ENCODE measurements around the gene POGK. TPM values are rescaled to one million over a fixed set of nuclear protein-coding genes. Genes with fewer than 3 reads are reported as not detected.

Gene POGK
- total RNA-seq, 2 experiments from 2014 or later, result 36.1 to 37.7 TPM

DNA sequence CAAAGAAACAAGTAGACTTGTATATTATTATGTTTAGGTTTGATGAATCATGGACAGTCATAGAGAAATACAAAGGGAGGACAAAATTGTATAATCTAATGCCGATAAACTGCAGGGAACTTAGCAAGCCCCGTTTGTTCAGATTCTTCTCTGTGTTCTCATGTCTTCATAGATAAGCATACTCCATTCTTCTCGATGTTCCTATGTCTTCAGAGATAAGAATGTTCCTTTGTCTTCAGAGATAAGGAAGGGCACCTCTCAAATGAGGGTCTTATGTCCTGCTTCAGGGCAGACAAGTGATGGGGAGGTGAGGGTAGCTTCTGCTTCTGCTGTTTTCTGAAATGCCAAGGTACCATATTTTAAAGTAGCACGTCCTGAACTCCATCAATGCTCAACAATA lies 56.5 kb downstream of the POGK start:
- no peak overlapping the region for H3K4me3 Mint-ChIP-seq
- DNase-seq (no peak), ATAC-seq (ENCODE audit: low read depth) (no peak)
- peaks cover 48% of the 10 kb centered on the region for H3K27me3 Mint-ChIP-seq
- no peak overlapping the region for H3K27ac Mint-ChIP-seq
- H3K9me3 Mint-ChIP-seq, result peaks cover 13% of the 10 kb centered on the region
- POLR2A ChIA-PET, result no interaction called here
- peaks cover 1% of the 10 kb centered on the region for H3K4me1 Mint-ChIP-seq
- H3K36me3 Mint-ChIP-seq, result peaks cover 4% of the 10 kb centered on the region

DNA sequence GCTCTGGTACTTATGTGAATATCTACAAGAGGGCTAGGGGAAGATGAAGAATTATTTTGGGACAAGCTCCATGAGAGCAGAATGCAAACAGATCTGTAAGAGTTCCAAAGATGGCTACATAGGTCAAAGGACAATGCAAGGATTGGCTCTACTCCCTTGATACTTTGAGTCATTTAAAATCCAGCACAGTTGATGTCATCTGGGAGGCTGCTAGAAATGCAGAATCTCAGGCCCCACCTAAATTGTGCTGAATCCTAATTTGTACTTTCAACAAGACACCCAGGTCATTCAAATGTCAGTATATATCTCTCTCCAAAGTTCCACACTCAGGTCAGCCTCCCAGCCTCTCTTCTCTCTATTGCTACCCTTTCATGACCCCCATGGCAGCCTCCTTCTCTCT lies 60.5 kb downstream of the POGK start:
- Mint-ChIP-seq H3K9me3 (peaks cover 12% of the 10 kb centered on the region), H3K4me3 (no peak overlapping the region), H3K4me1 (peaks cover 13% of the 10 kb centered on the region), H3K27ac (no peak overlapping the region), H3K36me3 (peaks cover 5% of the 10 kb centered on the region), H3K27me3 (peaks cover 41% of the 10 kb centered on the region)
- POLR2A ChIA-PET, result no interaction called here
- ATAC-seq (ENCODE audit: low read depth) (no peak), DNase-seq (no peak)

DNA sequence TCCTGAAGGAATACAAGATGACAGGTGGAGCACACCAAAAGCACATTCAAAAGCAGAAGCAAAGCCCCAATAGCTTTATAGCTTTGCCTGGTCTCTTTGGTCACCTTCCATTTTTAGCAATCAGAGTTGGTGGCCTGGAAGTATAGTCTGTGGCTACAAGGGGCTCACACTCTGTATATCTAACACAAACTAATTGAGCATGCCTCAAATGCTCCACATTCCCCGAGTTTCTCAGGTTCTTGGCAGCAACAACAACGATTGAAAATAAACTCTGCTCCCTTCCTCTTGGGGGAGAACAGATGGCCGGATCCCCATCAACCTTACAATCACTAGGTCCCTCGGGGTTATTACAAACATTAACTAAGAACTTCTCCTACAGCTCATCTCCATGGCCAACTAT lies 61.7 kb downstream of the POGK start:
- ATAC-seq (ENCODE audit: low read depth) (no peak), DNase-seq (no peak)
- Mint-ChIP-seq H3K4me3 (no peak overlapping the region), H3K36me3 (peaks cover 5% of the 10 kb centered on the region), H3K4me1 (peaks cover 23% of the 10 kb centered on the region), H3K27ac (no peak overlapping the region), H3K27me3 (peaks cover 36% of the 10 kb centered on the region), H3K9me3 (peaks cover 13% of the 10 kb centered on the region)
- POLR2A ChIA-PET, result no interaction called here

DNA sequence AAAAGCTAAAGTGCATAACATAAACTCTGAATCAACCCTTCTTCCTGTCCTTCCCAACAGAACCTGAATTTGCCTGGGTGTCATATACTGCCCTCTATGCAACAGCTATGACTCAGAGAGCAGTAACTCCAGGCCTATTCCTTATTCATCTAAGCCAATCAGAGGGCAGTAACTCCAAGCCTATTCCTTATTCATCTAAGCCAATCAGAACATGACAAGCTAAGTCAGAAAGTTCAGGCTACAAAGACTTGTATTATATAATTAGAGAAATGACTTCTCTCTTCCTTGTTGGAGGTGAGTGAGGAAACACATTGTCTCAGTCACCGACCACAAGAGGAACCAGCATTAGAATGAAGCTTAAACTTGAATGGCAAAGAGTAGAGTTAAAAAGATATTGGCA lies 63.0 kb downstream of the POGK start:
- H3K27ac Mint-ChIP-seq, result no peak overlapping the region
- ATAC-seq (ENCODE audit: low read depth) (no peak), DNase-seq (no peak)
- peaks cover 31% of the 10 kb centered on the region for H3K27me3 Mint-ChIP-seq
- H3K9me3 Mint-ChIP-seq, result peaks cover 7% of the 10 kb centered on the region
- POLR2A ChIA-PET, result interaction anchor here (1.0 kb wide), 1 partner anchor 8 kb away, joined by 3 read pairs; no protein-coding TSS in a partner anchor
- peaks cover 1% of the 10 kb centered on the region for H3K36me3 Mint-ChIP-seq
- peaks cover 34% of the 10 kb centered on the region for H3K4me1 Mint-ChIP-seq
- no peak overlapping the region for H3K4me3 Mint-ChIP-seq

DNA sequence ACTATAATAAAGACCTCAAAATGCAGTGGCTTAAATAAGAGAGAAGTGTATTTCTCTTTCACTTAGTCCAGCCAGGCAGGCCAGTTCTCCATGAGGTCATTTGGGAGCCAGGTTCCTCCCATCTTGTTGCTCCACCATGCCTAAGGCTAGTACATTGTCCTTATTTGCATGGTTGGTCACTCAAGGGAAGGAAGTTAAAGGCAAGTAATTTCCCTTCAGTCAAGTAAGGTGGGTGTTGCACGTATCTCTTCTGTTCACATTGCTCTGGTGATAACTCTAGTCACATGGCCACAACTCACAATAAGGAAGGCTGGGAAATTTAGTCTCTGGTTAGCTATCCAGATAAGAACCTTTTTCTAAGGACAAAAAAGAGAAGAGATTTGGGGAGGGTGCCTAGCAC lies 64.0 kb downstream of the POGK start:
- no peak for ATAC-seq (ENCODE audit: low read depth)
- Mint-ChIP-seq H3K4me3 (no peak overlapping the region), H3K27ac (no peak overlapping the region), H3K27me3 (peaks cover 30% of the 10 kb centered on the region), H3K4me1 (peaks cover 39% of the 10 kb centered on the region), H3K9me3 (peaks cover 5% of the 10 kb centered on the region), H3K36me3 (peaks cover 1% of the 10 kb centered on the region)
- no peak for DNase-seq
- POLR2A ChIA-PET, result no interaction called here

DNA sequence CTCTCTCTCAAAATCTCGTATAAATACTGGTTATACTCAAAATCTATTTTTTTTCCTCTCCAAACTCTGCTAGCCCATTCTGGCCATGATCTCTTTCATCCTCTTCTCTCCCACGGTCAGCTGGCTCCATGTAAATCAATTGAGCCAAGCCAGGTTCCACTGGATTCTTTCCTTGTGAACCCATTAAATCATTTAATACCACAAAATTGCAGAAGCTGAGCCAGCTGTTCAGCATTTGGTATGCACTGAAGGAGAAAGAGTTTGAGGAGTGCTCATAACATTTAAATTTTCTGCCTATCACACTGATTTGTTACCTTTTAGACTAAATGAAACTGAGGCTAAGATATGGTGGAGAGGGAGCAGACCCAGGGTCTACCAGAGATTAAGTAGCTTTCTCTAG lies 65.9 kb downstream of the POGK start:
- Mint-ChIP-seq H3K9me3 (peaks cover 1% of the 10 kb centered on the region), H3K4me1 (peaks cover 41% of the 10 kb centered on the region), H3K36me3 (peaks cover 1% of the 10 kb centered on the region), H3K27ac (no peak overlapping the region), H3K27me3 (peaks cover 20% of the 10 kb centered on the region), H3K4me3 (no peak overlapping the region)
- POLR2A ChIA-PET, result interaction anchor here (1.1 to 2.2 kb wide), 6 partner anchors 18 to 152 kb away, joined by 3 to 19 read pairs (median 4); partner anchors contain the start of gene TADA1
- ATAC-seq (ENCODE audit: low read depth), result no peak
- no peak for DNase-seq

DNA sequence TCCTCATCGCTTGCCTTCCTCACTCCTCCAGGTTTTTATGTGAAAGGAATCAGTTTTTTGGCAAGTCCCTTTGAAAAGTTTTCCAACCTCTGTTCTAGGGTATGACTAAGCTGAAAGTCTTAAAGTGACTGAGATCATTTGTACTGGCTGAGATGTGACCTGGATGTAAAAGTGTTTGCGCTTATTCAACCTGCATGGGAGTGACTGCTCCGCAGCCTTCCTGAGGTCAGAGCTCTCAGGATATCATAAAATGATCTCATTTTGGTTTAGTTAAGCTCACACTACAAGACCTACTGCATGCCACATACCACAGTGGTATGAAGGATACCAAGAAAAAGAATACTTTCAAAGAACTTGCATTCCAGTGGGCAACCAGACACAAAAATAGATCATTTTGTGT lies 66.6 kb downstream of the POGK start:
- Mint-ChIP-seq H3K4me1 (peaks cover 45% of the 10 kb centered on the region), H3K9me3 (peaks cover 1% of the 10 kb centered on the region), H3K36me3 (peaks cover 1% of the 10 kb centered on the region), H3K4me3 (peak overlapping the region; percentile 80), H3K27me3 (peaks cover 16% of the 10 kb centered on the region), H3K27ac (peak overlapping the region; percentile 81)
- POLR2A ChIA-PET, result interaction anchor here (0.7 to 2.2 kb wide), 9 partner anchors 21 to 314 kb away, joined by 3 to 19 read pairs (median 3); partner anchors contain the start of genes POGK, POU2F1 and TADA1
- ATAC-seq (ENCODE audit: low read depth), result peak; percentile 82
- no peak for DNase-seq

Other genes with a start within 250 kb of the POGK start
- 10 to 100 TPM; 14.4 to 15.3 TPM for gene TADA1, start 36.8 kb downstream of the POGK start, total RNA-seq
- gene ILDR2, start 136.1 kb downstream of the POGK start, total RNA-seq, result 1 to 10 TPM; 3.5 to 4.3 TPM
- not detected for gene MAEL, start 149.8 kb downstream of the POGK start, total RNA-seq

Measured in activated naive CD8-positive, alpha-beta T cell treated with anti-CD3 and anti-CD28 coated beads, Interleukin-2, amount 10 ng/mL, durations not matched to agents 7 days and 5 days (primary cell).